HG03280 (cell line): ENCODE results near the gene GOLPH3.

Experiments used
- ATAC-seq: cut with Tn5 transposase; IDR thresholded peaks from one replicate; pipeline ENCODE4 v1.9.1; 2021; ENCODE audit warnings: mild to moderate bottlenecking, moderate library complexity; ENCODE audit not compliant: unreplicated experiment

The GOLPH3 gene

DNA sequence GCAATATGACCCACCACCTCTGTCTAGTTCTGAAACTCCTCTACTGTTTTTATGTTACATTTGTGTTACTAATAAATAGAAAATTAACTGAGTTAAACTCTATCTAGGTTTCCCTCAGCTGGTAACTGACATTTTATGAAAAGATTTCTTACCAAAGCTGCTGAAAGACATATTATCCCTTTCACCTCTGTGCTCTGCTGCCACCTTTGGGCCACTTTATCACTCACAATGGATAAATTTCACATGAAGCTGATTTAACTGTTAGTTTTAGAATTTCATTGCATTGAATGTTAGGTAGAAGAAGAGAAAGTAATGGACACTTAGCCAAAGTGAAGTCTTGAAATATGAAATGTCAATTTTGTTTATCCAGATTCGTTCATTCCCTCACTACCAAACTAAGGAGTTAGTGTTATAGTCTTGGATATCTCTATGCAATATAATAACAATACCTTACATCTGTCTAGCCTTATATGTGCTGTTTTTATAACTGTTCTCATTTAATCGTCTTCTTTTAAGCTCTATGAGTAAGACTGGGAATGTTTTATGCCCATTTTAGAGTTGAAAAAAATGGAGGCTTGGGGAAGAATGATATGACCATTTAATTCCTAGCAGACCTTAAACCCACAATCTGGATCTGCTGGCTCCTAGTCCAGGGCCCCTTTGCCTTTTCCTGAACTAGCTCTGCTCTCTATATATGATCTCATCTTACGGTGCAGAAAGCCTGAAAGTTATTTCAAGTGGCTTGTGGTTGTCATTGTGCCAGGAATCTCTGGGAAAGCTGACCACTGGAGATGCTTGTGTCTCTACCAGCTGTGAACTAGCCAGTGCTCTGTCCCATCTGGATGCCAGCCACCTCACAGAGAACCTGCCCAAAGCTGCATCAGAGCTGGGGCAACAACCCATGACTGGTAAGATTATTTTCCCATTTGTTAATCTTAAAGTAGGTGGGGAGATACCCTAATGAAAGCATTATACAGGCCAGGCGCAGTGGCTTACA is 97.1 kb downstream of the GOLPH3 start:
- ATAC-seq: no peak
